ENCODE data around the gene DLX4. TPM values are rescaled to one million over a fixed set of nuclear protein-coding genes. Genes with fewer than 3 reads are reported as not detected.

DLX4 gene
- total and polyA plus RNA-seq, 7 donors: 0.34 TPM; not detected in 6

DNA sequence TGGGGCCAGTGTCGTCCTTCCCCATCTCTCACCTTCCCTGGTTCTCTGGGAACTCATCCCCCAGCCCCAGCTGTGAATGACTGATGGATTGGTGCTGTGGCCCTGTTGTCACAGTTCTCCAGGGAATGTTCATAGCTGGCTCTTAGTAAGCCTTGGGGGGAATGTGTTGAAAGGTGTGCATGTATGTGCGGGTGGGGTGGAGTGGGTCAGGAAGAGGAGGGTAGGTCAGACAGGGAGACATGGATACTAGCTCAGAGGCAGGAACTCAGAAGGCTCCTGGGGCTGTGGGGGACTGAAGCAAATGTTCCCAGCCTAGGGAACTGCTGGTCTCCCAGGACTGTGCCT is 4.3 kb downstream of the DLX4 start:
- TF ChIP-seq, protein P1, sequence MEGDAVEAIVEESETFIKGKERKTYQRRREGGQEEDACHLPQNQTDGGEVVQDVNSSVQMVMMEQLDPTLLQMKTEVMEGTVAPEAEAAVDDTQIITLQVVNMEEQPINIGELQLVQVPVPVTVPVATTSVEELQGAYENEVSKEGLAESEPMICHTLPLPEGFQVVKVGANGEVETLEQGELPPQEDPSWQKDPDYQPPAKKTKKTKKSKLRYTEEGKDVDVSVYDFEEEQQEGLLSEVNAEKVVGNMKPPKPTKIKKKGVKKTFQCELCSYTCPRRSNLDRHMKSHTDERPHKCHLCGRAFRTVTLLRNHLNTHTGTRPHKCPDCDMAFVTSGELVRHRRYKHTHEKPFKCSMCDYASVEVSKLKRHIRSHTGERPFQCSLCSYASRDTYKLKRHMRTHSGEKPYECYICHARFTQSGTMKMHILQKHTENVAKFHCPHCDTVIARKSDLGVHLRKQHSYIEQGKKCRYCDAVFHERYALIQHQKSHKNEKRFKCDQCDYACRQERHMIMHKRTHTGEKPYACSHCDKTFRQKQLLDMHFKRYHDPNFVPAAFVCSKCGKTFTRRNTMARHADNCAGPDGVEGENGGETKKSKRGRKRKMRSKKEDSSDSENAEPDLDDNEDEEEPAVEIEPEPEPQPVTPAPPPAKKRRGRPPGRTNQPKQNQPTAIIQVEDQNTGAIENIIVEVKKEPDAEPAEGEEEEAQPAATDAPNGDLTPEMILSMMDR (IDR thresholded peaks at IDR 0.05): no peak
- no peak for TF ChIP-seq POLR2A (IDR thresholded peaks at IDR 0.05)
- TF ChIP-seq EP300 (IDR thresholded peaks at IDR 0.05): no peak
- TF ChIP-seq POLR2AphosphoS5 (IDR thresholded peaks at IDR 0.05): no peak
- H3K36me3 ChIP-seq: no peaks in the 10 kb centered on the region
- peaks cover 0 to 40% (median 35%) of the 10 kb centered on the region in 4 donors for H3K4me1 ChIP-seq
- DNase-seq: no peak
- H3K27ac ChIP-seq: no peak overlapping the region
- intact Hi-C loops (cut with DNase I): no loop called here
- 30 to 38% methylated on average over 2 of the region's 2 CpGs for WGBS, 2 donors
- no peak overlapping the region for H3K4me3 ChIP-seq
- H3K9me3 ChIP-seq: no peaks in the 10 kb centered on the region
- H3K27me3 ChIP-seq: peaks cover 59 to 97% (median 69%) of the 10 kb centered on the region in 3 donors

DNA sequence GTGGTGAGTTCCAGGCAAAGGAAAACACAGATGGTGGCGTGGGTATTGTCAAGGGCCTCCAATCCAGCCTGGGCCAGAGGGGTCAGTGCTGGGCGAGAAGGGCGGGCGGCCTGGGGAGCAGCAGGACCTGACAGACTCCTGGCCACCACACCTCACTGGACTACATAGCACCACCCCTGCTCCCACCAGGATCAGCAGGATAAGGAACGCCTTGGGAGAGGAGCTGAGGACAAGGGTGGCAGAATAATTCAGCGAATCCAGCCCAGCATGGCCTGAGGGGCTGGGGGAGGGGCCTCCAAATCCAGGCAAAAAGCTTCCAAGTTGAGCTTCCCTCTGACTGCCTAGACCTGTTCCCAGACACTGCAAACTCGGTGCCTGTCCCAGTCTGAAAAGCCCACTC is 6.5 kb downstream of the DLX4 start:
- no peaks in the 10 kb centered on the region for H3K36me3 ChIP-seq
- H3K9me3 ChIP-seq: no peaks in the 10 kb centered on the region
- WGBS, 2 donors: 81 to 84% methylated on average over 7 of the region's 7 CpGs
- TF ChIP-seq POLR2A (IDR thresholded peaks at IDR 0.05): no peak
- TF ChIP-seq, protein P1 (IDR thresholded peaks at IDR 0.05): no peak
- peaks cover 36 to 93% (median 60%) of the 10 kb centered on the region in 3 donors for H3K27me3 ChIP-seq
- no peak overlapping the region for H3K27ac ChIP-seq
- DNase-seq: no peak
- H3K4me1 ChIP-seq: peaks cover 0 to 20% (median 17%) of the 10 kb centered on the region in 4 donors
- intact Hi-C loops (cut with DNase I): no loop called here
- no peak overlapping the region for H3K4me3 ChIP-seq

GRCh38 chr17:49976163-49976827 is 7.3 kb downstream of the DLX4 start:
- H3K9me3 ChIP-seq: no peaks in the 10 kb centered on the region
- intact Hi-C loops (cut with DNase I): no loop called here
- no peaks in the 10 kb centered on the region for H3K36me3 ChIP-seq
- H3K4me3 ChIP-seq: no peak overlapping the region
- H3K4me1 ChIP-seq: peaks cover 0 to 18% (median 17%) of the 10 kb centered on the region in 4 donors
- 14 to 62% methylated on average over 5 of the region's 5 CpGs for WGBS, 2 donors
- peaks cover 30 to 93% (median 53%) of the 10 kb centered on the region in 3 donors for H3K27me3 ChIP-seq
- H3K27ac ChIP-seq: no peak overlapping the region
- TF ChIP-seq, protein P1 (IDR thresholded peaks at IDR 0.05): no peak
- no peak for TF ChIP-seq EP300 (IDR thresholded peaks at IDR 0.05)
- TF ChIP-seq POLR2AphosphoS5 (IDR thresholded peaks at IDR 0.05): no peak
- no peak for TF ChIP-seq POLR2A (IDR thresholded peaks at IDR 0.05)
- no peak for DNase-seq

DNA sequence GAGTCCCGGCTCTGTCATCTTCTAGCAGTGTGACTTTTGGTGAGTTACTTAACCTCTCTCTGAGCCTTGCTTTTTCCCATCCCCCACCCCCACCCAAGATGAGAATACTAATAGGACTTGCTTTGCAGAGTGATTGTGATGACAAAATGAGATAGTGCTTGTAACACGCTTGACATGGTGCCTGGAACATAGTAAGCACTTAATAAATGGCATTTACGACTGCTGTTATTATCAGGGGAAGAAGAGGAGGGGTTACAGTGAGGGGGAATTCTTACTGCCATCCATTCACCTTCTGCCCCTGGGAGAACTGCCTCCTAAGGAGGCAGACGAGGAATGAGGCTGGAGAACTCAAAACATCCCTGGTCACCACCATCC is 7.8 kb downstream of the DLX4 start:
- no peak for DNase-seq
- no peaks in the 10 kb centered on the region for H3K36me3 ChIP-seq
- TF ChIP-seq, protein P1 (IDR thresholded peaks at IDR 0.05): no peak
- TF ChIP-seq POLR2AphosphoS5 (IDR thresholded peaks at IDR 0.05) (no peak), POLR2A (IDR thresholded peaks at IDR 0.05) (no peak), EP300 (IDR thresholded peaks at IDR 0.05) (no peak)
- peaks cover 25 to 93% (median 48%) of the 10 kb centered on the region in 3 donors for H3K27me3 ChIP-seq
- H3K4me3 ChIP-seq: no peak overlapping the region
- no peaks in the 10 kb centered on the region for H3K9me3 ChIP-seq
- 72 to 78% methylated on average over 4 of the region's 4 CpGs for WGBS, 2 donors
- no peak overlapping the region for H3K27ac ChIP-seq
- H3K4me1 ChIP-seq: peaks cover 0 to 13% (median 12%) of the 10 kb centered on the region in 4 donors
- intact Hi-C loops (cut with DNase I): no loop called here
